ENCODE measurements around the gene TTBK1. TPM values are rescaled to one million over a fixed set of nuclear protein-coding genes. Genes with fewer than 3 reads are reported as not detected.

The TTBK1 gene
- total RNA-seq, 1 donor from 2014 or later: 0.09 TPM

- Histone ChIP-seq H3K36me3 (no peaks in the 10 kb centered on the region), H3K27ac (no peak overlapping the region), H3K4me1 (peaks cover 19% of the 10 kb centered on the region), H3K9me3 (no peaks in the 10 kb centered on the region), H3K4me3 (peak overlapping the region; percentile 50), H3K27me3 (ENCODE audit: low read depth) (peaks cover 34% of the 10 kb centered on the region)
- intact Hi-C loops (cut with DNase I): no loop called here
- DNase-seq (no peak), ATAC-seq (no peak)
- no peak for TF ChIP-seq CTCF (IDR thresholded peaks at IDR 0.05)
Observed at GRCh38 chr6:43275801-43276576, 32.7 kb downstream of the TTBK1 start.

- intact Hi-C loops (cut with DNase I): no loop called here
- no peak for TF ChIP-seq CTCF (IDR thresholded peaks at IDR 0.05)
- H3K4me3 ChIP-seq: no peak overlapping the region
- H3K27ac ChIP-seq: no peak overlapping the region
- DNase-seq: no peak
- H3K27me3 ChIP-seq (ENCODE audit: low read depth): peaks cover 34% of the 10 kb centered on the region
- peaks cover 19% of the 10 kb centered on the region for H3K4me1 ChIP-seq
- no peaks in the 10 kb centered on the region for H3K36me3 ChIP-seq
- H3K9me3 ChIP-seq: no peaks in the 10 kb centered on the region
- ATAC-seq: no peak
Observed at GRCh38 chr6:43276577-43277305, 33.5 kb downstream of the TTBK1 start.

GRCh38 chr6:43277306-43277642, 34.0 kb downstream of the TTBK1 start:
- Histone ChIP-seq H3K36me3 (no peaks in the 10 kb centered on the region), H3K27ac (no peak overlapping the region), H3K27me3 (ENCODE audit: low read depth) (peaks cover 30% of the 10 kb centered on the region), H3K4me1 (peaks cover 19% of the 10 kb centered on the region), H3K4me3 (no peak overlapping the region), H3K9me3 (no peaks in the 10 kb centered on the region)
- intact Hi-C loops (cut with DNase I): no loop called here
- ATAC-seq: no peak
- DNase-seq: no peak
- no peak for TF ChIP-seq CTCF (IDR thresholded peaks at IDR 0.05)

- no peaks in the 10 kb centered on the region for H3K36me3 ChIP-seq
- DNase-seq (no peak), ATAC-seq (no peak)
- no peaks in the 10 kb centered on the region for H3K9me3 ChIP-seq
- intact Hi-C loops (cut with DNase I): no loop called here
- peaks cover 30% of the 10 kb centered on the region for H3K27me3 ChIP-seq (ENCODE audit: low read depth)
- H3K27ac ChIP-seq: no peak overlapping the region
- TF ChIP-seq CTCF (IDR thresholded peaks at IDR 0.05): no peak
- no peak overlapping the region for H3K4me3 ChIP-seq
- H3K4me1 ChIP-seq: peaks cover 19% of the 10 kb centered on the region
Observed at GRCh38 chr6:43277643-43278523, 34.6 kb downstream of the TTBK1 start.

GRCh38 chr6:43278524-43279078, 35.3 kb downstream of the TTBK1 start:
- no peak for DNase-seq
- no peak for TF ChIP-seq CTCF (IDR thresholded peaks at IDR 0.05)
- no peak for ATAC-seq
- Histone ChIP-seq H3K36me3 (no peaks in the 10 kb centered on the region), H3K9me3 (no peaks in the 10 kb centered on the region), H3K27me3 (ENCODE audit: low read depth) (peaks cover 33% of the 10 kb centered on the region), H3K4me3 (no peak overlapping the region), H3K27ac (no peak overlapping the region), H3K4me1 (peaks cover 19% of the 10 kb centered on the region)
- intact Hi-C loops (cut with DNase I): no loop called here
